HG03097 (cell line): ENCODE measurements around the gene MEIS1.

Experiments
- ATAC-seq: cut with Tn5 transposase; IDR thresholded peaks from one replicate; pipeline ENCODE4 v1.9.1; 2021; ENCODE audit not compliant: unreplicated experiment, low FRiP score

The MEIS1 gene

DNA sequence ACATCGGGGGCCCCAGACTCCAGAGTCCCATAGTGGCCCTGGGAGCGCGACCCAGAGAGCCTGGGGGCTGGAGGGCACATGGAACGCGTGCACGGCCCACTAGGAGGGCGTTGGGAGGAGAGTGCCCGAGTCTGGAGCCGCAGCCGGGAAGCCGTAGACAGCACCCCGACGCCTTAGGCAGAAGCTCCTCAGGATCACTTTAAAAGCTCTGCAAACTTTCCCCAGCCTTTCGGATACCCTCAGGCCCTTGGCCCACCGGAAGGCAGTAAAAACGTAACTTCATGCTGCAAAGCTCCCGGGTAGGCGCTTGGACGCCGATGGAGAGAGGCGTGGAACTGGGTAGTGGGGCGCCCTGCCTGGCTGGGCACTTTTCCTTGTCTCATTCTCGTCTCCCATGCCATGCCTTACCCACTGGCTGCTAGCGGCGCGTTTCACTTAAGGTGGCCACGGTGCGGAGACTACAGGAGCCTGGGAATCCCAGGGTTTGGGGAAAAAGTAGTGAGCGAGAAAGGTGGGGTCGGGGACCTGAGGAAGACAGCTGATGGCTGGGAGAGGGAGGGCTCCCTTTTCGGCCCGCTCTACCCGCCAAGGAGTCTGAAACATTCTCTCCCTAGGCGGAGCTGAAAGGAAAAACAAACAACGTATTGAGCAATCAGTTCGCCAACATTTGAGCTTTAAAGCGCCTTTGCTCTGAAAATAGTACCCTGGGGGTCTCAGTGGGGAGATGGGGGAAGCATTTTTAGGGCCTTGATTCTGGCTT is 141.8 kb downstream of the MEIS1 start:
- no peak for ATAC-seq

GRCh38 chr2:66577321-66578053 is 142.6 kb downstream of the MEIS1 start:
- no peak for ATAC-seq

GRCh38 chr2:66578054-66578686 is 143.2 kb downstream of the MEIS1 start:
- ATAC-seq: no peak

- no peak for ATAC-seq
These were observed 143.8 kb downstream of the MEIS1 start for GRCh38 chr2:66578687-66579106.

- ATAC-seq: no peak
These were observed 144.5 kb downstream of the MEIS1 start for GRCh38 chr2:66579186-66580126.

- no peak for ATAC-seq
These were observed 145.5 kb downstream of the MEIS1 start for GRCh38 chr2:66580166-66581049.

GRCh38 chr2:66581339-66582103 is 146.6 kb downstream of the MEIS1 start:
- no peak for ATAC-seq

DNA sequence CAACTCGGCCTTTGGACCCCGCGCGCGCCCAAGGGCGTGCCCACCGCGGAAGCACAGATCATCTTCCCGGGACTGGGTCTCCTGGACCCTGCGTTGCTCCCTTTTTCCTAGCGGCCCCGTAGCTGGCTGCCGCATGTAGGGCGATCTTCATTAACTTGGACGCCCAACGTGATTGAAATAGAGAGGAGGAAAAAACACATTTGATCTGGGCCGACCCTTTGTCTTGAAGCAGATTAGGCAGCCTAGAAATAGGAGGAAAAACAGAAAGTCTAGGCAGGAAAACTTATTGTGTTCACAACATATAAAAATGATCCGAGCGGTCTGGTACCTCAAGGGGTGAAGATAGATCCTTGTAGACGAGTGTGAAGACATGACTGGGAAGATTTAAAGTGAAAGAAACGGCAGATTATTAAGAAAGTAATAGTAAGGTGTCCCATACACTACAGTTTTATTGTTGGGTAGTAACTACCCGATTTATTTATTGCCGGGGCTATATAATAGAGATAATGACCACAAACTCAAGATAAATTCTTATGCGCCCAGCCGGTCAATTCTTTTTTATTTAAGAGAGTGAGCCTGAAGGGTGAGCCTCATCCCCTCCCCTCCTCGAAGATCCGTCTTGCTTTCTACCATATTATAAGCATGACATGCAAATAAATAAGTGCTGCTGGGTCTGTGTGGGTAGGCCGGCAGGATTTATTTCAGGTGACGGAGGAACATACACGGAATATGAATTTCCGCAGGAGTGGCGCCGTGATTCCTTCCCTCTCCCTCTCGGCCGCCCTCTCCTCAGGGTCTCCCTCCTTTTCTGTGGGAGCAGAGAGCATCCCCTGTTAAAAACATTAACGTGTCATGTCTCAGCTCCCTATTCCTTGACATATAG is 147.4 kb downstream of the MEIS1 start:
- ATAC-seq: no peak

- no peak for ATAC-seq
These were observed 148.3 kb downstream of the MEIS1 start for GRCh38 chr2:66582987-66583880.

DNA sequence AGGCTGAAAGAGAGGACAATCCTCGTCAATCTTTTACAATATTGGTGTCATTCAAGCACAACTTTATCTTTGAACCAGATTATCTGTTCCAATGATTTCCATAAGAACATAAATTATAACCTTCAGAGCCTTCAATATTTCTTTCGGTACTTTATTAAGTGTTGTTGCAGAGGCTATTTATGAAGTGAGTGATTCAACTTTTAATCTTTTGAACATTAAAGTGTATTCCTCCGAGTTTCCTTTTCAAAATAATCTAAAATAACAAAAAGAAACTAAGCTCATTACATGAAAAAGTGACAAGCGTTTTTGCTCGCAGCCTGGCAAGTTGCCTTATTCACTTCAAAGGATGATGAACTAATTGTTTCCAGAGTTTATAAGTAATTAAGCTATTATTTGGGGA is 149.0 kb downstream of the MEIS1 start:
- ATAC-seq: no peak

- ATAC-seq: no peak
These were observed 150.7 kb downstream of the MEIS1 start for GRCh38 chr2:66585587-66585986.

DNA sequence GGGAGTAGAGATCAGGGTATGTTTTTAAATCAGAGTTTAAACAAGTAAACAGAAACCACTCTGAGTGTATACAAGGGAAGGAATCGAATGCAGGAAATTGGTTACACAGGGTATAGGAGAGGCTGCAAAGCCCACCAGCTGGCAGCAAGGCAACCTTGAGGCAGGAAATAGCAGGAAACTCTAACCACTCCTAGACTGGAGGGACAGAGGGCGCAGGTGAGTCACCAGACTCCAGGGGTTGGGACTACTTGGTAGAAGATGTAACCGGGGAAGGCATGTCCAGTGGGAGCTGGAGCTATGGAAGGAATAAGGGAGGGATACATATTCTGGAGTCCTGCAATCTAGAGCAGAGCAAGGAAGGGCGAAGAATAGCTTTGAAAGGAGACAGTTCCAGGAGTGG is 152.3 kb downstream of the MEIS1 start:
- no peak for ATAC-seq

DNA sequence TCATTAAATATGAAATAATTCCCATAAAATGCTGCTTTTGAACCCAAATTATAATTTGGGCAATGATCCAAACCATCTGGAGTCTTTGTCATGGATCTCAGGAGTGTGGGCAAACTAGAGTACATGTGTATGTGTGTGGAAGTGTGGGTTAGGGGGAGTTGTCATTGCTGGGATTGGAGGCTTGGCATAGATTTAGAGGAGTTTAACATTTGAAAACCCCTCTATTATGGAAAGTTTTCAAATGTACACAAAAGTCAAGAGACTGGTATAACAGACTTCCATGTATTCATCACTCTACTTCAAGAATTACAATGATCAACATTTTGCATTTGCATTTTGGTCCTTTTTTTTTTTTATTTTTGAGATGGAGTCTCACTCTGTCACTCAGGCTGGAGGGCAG is 159.1 kb downstream of the MEIS1 start:
- no peak for ATAC-seq

- ATAC-seq: no peak
These were observed 160.6 kb downstream of the MEIS1 start for GRCh38 chr2:66595556-66595955.

DNA sequence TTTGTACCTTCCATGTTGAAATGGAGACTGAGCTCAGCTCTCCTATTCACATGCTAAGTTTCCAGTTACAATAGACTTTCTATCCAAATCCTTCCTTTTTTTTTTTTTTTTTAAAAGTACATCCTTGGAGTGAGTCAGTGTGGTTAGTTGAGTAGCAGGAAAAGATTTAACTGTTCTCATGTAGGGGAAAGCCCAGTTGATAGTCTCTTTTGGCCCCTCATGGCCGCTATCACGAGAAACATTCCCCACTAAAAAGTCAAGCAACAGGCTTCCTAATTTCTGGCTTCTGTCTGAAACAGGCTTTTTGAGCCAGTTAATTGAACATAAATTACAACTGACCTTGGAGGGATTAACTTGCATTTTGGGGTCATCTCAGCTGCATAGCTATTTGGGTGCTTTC is 161.3 kb downstream of the MEIS1 start:
- no peak for ATAC-seq

GRCh38 chr2:66601624-66602023 is 166.7 kb downstream of the MEIS1 start:
- ATAC-seq: no peak

GRCh38 chr2:66602341-66602740 is 167.4 kb downstream of the MEIS1 start:
- no peak for ATAC-seq
